ENCODE measurements around the gene CARMIL1.

CARMIL1 gene

DNA sequence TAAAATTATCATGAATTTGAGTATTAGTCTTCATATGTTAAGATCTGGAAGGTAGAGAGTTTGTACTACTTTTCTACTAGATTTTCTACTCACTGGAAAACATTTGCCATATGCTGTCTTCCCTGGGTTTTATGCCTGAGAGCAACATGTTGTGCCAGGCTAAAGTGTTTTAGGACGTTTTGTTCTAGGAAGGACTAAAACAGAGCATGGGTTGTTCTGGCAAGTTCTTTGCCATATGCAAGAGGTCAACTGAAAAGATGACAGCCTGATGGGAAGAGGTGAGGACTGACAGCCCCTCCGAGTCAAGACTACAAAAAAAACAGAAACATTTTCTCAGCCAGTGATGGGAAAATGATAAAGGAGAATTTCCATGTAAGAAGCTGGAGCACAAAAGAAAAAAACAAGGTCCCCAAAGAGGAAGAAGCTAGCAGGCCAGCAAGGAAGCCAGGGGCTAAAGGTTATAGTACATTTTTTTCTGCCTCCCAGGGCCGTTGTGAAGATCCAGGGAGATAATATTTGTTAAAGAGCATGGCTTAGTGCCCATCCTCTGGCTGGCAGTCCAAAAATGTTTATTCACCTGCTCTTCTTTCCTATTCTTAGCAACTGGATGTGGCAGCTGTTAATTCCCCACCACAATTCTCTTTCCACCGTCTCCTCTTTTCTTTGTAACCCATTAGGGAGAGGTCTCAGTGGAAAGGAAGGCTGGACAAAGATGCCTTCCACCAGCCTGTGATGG lies 380.6 kb downstream of the CARMIL1 start:
- ChIA-PET CTCF (interaction anchor here (1.0 kb wide), 1 partner anchor 8 kb away, joined by 3 read pairs; no protein-coding TSS in a partner anchor), POLR2A (no interaction called here)
- Histone ChIP-seq H3K4me3 (ENCODE audit: low read depth, low read length) (no peak overlapping the region), H3K4me1 (ENCODE audit: control insufficient read depth, insufficient read depth, low read length) (no peaks in the 10 kb centered on the region), H3K9me3 (ENCODE audit: control insufficient read depth, insufficient read depth, low read depth, low read length) (no peaks in the 10 kb centered on the region), H3K27ac (ENCODE audit: extremely low read depth, low read depth, low read length) (no peak overlapping the region), H3K36me3 (ENCODE audit: control insufficient read depth in 2 of 2, insufficient read depth in 1 of 2, low read length in 2 of 2) (no peaks in the 10 kb centered on the region)
- TF ChIP-seq ZNF174 (tag by site-specific recombination; IDR thresholded peaks at IDR 0.05) (no peak), ZBTB8A (tag by site-specific recombination; IDR thresholded peaks at IDR 0.05) (no peak), ZNF530 (tag by site-specific recombination; IDR thresholded peaks at IDR 0.05; ENCODE audit: low read depth) (no peak), ZNF138 (tag by site-specific recombination; IDR thresholded peaks at IDR 0.05; ENCODE audit: borderline replicate concordance) (no peak), ZNF274 (IDR thresholded peaks at IDR 0.05; ENCODE audit: low read length) (no peak), ZNF274 (tag by site-specific recombination; IDR thresholded peaks at IDR 0.05; ENCODE audit: borderline replicate concordance) (no peak), HOXA7 (CRISPR knock-in tag; IDR thresholded peaks at IDR 0.05; ENCODE audit: borderline replicate concordance) (no peak), ZIC2 (tag by site-specific recombination; IDR thresholded peaks at IDR 0.05) (no peak), ZNF510 (tag by site-specific recombination; IDR thresholded peaks at IDR 0.05; ENCODE audit: insufficient replicate concordance) (no peak), YY2 (tag by site-specific recombination; IDR thresholded peaks at IDR 0.05) (no peak), ZNF223 (tag by site-specific recombination; IDR thresholded peaks at IDR 0.05) (no peak), ZBTB20 (tag by site-specific recombination; IDR thresholded peaks at IDR 0.05) (no peak)
- TF ChIP-seq, protein P1, sequence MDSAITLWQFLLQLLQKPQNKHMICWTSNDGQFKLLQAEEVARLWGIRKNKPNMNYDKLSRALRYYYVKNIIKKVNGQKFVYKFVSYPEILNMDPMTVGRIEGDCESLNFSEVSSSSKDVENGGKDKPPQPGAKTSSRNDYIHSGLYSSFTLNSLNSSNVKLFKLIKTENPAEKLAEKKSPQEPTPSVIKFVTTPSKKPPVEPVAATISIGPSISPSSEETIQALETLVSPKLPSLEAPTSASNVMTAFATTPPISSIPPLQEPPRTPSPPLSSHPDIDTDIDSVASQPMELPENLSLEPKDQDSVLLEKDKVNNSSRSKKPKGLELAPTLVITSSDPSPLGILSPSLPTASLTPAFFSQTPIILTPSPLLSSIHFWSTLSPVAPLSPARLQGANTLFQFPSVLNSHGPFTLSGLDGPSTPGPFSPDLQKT (IDR thresholded peaks at IDR 0.05; ENCODE audit: borderline replicate concordance, low read depth, low read length) = no peak
- TF ChIP-seq, protein P2, sequence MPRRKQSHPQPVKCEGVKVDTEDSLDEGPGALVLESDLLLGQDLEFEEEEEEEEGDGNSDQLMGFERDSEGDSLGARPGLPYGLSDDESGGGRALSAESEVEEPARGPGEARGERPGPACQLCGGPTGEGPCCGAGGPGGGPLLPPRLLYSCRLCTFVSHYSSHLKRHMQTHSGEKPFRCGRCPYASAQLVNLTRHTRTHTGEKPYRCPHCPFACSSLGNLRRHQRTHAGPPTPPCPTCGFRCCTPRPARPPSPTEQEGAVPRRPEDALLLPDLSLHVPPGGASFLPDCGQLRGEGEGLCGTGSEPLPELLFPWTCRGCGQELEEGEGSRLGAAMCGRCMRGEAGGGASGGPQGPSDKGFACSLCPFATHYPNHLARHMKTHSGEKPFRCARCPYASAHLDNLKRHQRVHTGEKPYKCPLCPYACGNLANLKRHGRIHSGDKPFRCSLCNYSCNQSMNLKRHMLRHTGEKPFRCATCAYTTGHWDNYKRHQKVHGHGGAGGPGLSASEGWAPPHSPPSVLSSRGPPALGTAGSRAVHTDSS (tag by site-specific recombination; IDR thresholded peaks at IDR 0.05) = no peak
- TF ChIP-seq, protein P3, sequence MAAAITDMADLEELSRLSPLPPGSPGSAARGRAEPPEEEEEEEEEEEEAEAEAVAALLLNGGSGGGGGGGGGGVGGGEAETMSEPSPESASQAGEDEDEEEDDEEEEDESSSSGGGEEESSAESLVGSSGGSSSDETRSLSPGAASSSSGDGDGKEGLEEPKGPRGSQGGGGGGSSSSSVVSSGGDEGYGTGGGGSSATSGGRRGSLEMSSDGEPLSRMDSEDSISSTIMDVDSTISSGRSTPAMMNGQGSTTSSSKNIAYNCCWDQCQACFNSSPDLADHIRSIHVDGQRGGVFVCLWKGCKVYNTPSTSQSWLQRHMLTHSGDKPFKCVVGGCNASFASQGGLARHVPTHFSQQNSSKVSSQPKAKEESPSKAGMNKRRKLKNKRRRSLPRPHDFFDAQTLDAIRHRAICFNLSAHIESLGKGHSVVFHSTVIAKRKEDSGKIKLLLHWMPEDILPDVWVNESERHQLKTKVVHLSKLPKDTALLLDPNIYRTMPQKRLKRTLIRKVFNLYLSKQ (tag by site-specific recombination; IDR thresholded peaks at IDR 0.05; ENCODE audit: borderline replicate concordance) = no peak

DNA sequence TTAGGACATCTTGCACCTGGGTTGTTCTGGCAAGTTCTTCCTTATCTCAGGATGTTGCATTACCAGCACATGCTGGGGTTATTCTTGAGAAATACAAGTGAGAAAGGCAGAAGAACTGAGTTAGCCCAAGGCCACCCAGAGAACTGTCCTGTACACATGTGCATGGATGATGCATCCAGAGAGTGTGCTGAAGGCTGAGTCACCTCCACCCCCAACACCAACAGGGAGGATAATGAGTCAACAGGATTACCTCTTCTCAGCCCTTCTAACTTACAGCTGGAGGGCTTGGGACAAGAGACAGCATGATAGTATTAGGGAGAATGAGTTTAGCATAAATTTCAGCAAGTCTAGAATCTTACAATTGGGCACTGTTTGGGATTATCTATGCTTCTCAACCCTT lies 381.3 kb downstream of the CARMIL1 start:
- Histone ChIP-seq H3K36me3 (ENCODE audit: control insufficient read depth in 2 of 2, insufficient read depth in 1 of 2, low read length in 2 of 2) (no peaks in the 10 kb centered on the region), H3K9me3 (ENCODE audit: control insufficient read depth, insufficient read depth, low read depth, low read length) (no peaks in the 10 kb centered on the region), H3K4me1 (ENCODE audit: control insufficient read depth, insufficient read depth, low read length) (no peaks in the 10 kb centered on the region), H3K4me3 (ENCODE audit: low read depth, low read length) (no peak overlapping the region), H3K27ac (ENCODE audit: extremely low read depth, low read depth, low read length) (no peak overlapping the region)
- ChIA-PET POLR2A (no interaction called here), CTCF (no interaction called here)
- TF ChIP-seq RBAK (tag by site-specific recombination; IDR thresholded peaks at IDR 0.05) (no peak), ZNF660 (tag by site-specific recombination; IDR thresholded peaks at IDR 0.05) (peak; percentile 60; the same call in 1 of the 2 replicates), SCRT2 (tag by site-specific recombination; IDR thresholded peaks at IDR 0.05) (peak; percentile 49; the same call in 1 of the 2 replicates), GLIS2 (tag by site-specific recombination; IDR thresholded peaks at IDR 0.05) (peak; percentile 23; the same call in 1 of the 2 replicates), ZNF132 (tag by site-specific recombination; IDR thresholded peaks at IDR 0.05; ENCODE audit: borderline replicate concordance) (no peak), ZNF184 (tag by site-specific recombination; IDR thresholded peaks at IDR 0.05) (peak; percentile 26; the same call in 1 of the 2 replicates), ZNF426 (tag by site-specific recombination; IDR thresholded peaks at IDR 0.05) (no peak), ZFHX2 (tag by site-specific recombination; conservative IDR thresholded peaks at IDR 0.05) (peak; percentile 16; the same call in 1 of the 2 replicates), WT1 (tag by site-specific recombination; IDR thresholded peaks at IDR 0.05) (peak; percentile 55; the same call in 1 of the 2 replicates)
- TF ChIP-seq, protein P4, sequence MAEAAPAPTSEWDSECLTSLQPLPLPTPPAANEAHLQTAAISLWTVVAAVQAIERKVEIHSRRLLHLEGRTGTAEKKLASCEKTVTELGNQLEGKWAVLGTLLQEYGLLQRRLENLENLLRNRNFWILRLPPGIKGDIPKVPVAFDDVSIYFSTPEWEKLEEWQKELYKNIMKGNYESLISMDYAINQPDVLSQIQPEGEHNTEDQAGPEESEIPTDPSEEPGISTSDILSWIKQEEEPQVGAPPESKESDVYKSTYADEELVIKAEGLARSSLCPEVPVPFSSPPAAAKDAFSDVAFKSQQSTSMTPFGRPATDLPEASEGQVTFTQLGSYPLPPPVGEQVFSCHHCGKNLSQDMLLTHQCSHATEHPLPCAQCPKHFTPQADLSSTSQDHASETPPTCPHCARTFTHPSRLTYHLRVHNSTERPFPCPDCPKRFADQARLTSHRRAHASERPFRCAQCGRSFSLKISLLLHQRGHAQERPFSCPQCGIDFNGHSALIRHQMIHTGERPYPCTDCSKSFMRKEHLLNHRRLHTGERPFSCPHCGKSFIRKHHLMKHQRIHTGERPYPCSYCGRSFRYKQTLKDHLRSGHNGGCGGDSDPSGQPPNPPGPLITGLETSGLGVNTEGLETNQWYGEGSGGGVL (tag by site-specific recombination; IDR thresholded peaks at IDR 0.05) = 0 out of 2 replicates have a peak, but pooled peaks have one; percentile 55
- TF ChIP-seq, protein P5, sequence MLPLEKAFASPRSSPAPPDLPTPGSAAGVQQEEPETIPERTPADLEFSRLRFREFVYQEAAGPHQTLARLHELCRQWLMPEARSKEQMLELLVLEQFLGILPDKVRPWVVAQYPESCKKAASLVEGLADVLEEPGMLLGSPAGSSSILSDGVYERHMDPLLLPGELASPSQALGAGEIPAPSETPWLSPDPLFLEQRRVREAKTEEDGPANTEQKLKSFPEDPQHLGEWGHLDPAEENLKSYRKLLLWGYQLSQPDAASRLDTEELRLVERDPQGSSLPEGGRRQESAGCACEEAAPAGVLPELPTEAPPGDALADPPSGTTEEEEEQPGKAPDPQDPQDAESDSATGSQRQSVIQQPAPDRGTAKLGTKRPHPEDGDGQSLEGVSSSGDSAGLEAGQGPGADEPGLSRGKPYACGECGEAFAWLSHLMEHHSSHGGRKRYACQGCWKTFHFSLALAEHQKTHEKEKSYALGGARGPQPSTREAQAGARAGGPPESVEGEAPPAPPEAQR (tag by site-specific recombination; IDR thresholded peaks at IDR 0.05) = no peak
